ENCODE data around the gene CHFR.

The CHFR gene

GRCh38 chr12:132834181-132834711 is 53.2 kb downstream of the CHFR start:
- Histone ChIP-seq H3K9me3 (no peaks in the 10 kb centered on the region), H4K20me1 (no peaks in the 10 kb centered on the region), H3K4me3 (peak overlapping the region; percentile 68), H3K36me3 (peaks cover 10% of the 10 kb centered on the region; the same call in 1 of the 2 replicates), H3K4me1 (peaks cover 73% of the 10 kb centered on the region), H3K4me2 (peak overlapping the region; percentile 93), H3K9ac (peak overlapping the region; percentile 71), H3K27ac (peak overlapping the region; percentile 79), H3K27me3 (no peaks in the 10 kb centered on the region)
- no peak for TF ChIP-seq Cebpa-rat (IDR thresholded peaks at IDR 0.05)

GRCh38 chr12:132833341-132833740 is 54.1 kb downstream of the CHFR start:
- Histone ChIP-seq H3K4me2 (peak overlapping the region; percentile 93), H3K36me3 (peaks cover 8% of the 10 kb centered on the region; the same call in 1 of the 2 replicates), H3K4me1 (peaks cover 65% of the 10 kb centered on the region), H3K27ac (peak overlapping the region; percentile 79; the same call in 1 of the 2 replicates), H3K27me3 (no peaks in the 10 kb centered on the region), H3K4me3 (no peak overlapping the region), H3K9ac (no peak overlapping the region), H4K20me1 (peaks cover 3% of the 10 kb centered on the region), H3K9me3 (no peaks in the 10 kb centered on the region)
- no peak for TF ChIP-seq Cebpa-rat (IDR thresholded peaks at IDR 0.05)

- no peaks in the 10 kb centered on the region for H3K9me3 ChIP-seq
- peaks cover 16% of the 10 kb centered on the region for H3K36me3 ChIP-seq
- H3K27ac ChIP-seq: no peak overlapping the region
- H3K4me1 ChIP-seq: peaks cover 65% of the 10 kb centered on the region
- peaks cover 19% of the 10 kb centered on the region for H4K20me1 ChIP-seq
- no peak overlapping the region for H3K9ac ChIP-seq
- no peak for TF ChIP-seq Cebpa-rat (IDR thresholded peaks at IDR 0.05)
- no peaks in the 10 kb centered on the region for H3K27me3 ChIP-seq
- no peak overlapping the region for H3K4me3 ChIP-seq
- no peak overlapping the region for H3K4me2 ChIP-seq
These were observed 55.6 kb downstream of the CHFR start for GRCh38 chr12:132831771-132832170.

- H3K4me2 ChIP-seq: peak within 1 kb of the TSS; percentile 99
- no peaks in the 10 kb centered on the region for H3K9me3 ChIP-seq
- peak within 1 kb of the TSS; percentile 100 for H3K9ac ChIP-seq
- H3K4me3 ChIP-seq: peak within 1 kb of the TSS; percentile 95
- TF ChIP-seq Cebpa-rat (IDR thresholded peaks at IDR 0.05): no peak
- H3K36me3 ChIP-seq: peaks cover 44% of the 10 kb centered on the region
- peak within 1 kb of the TSS; percentile 100 for H3K27ac ChIP-seq
- H4K20me1 ChIP-seq: peaks cover 47% of the 10 kb centered on the region
- H3K4me1 ChIP-seq: peaks cover 46% of the 10 kb centered on the region
- H3K27me3 ChIP-seq: no peaks in the 10 kb centered on the region
These were observed 58.5 kb downstream of the CHFR start, which contains the start of gene GOLGA3 for GRCh38 chr12:132828706-132829534. Gene GOLGA3 (minus strand): TSS chr12:132828869. CDS start chr12:132822128, 6,741 bp downstream.

- peaks cover 38% of the 10 kb centered on the region for H3K4me1 ChIP-seq
- H3K27me3 ChIP-seq: no peaks in the 10 kb centered on the region
- H4K20me1 ChIP-seq: peaks cover 56% of the 10 kb centered on the region
- peak overlapping the region; percentile 99 for H3K4me2 ChIP-seq
- H3K9ac ChIP-seq: peak overlapping the region; percentile 100
- H3K9me3 ChIP-seq: no peaks in the 10 kb centered on the region
- peak overlapping the region; percentile 95 for H3K4me3 ChIP-seq
- H3K27ac ChIP-seq: peak overlapping the region; percentile 100
- peaks cover 50% of the 10 kb centered on the region for H3K36me3 ChIP-seq
- no peak for TF ChIP-seq Cebpa-rat (IDR thresholded peaks at IDR 0.05)
These were observed 59.4 kb downstream of the CHFR start for GRCh38 chr12:132827763-132828703.

- peaks cover 63% of the 10 kb centered on the region for H4K20me1 ChIP-seq
- no peak for TF ChIP-seq Cebpa-rat (IDR thresholded peaks at IDR 0.05)
- no peak overlapping the region for H3K9ac ChIP-seq
- no peaks in the 10 kb centered on the region for H3K27me3 ChIP-seq
- H3K9me3 ChIP-seq: no peaks in the 10 kb centered on the region
- H3K4me3 ChIP-seq: no peak overlapping the region
- peaks cover 64% of the 10 kb centered on the region for H3K36me3 ChIP-seq
- H3K4me1 ChIP-seq: peaks cover 49% of the 10 kb centered on the region
- H3K4me2 ChIP-seq: no peak overlapping the region
- H3K27ac ChIP-seq: no peak overlapping the region
These were observed 61.5 kb downstream of the CHFR start for GRCh38 chr12:132825861-132826260.

GRCh38 chr12:132825089-132825488 is 62.3 kb downstream of the CHFR start:
- Histone ChIP-seq H3K4me1 (peaks cover 56% of the 10 kb centered on the region), H4K20me1 (peaks cover 63% of the 10 kb centered on the region), H3K36me3 (peaks cover 64% of the 10 kb centered on the region), H3K27ac (no peak overlapping the region), H3K9ac (no peak overlapping the region), H3K27me3 (no peaks in the 10 kb centered on the region), H3K4me3 (no peak overlapping the region), H3K4me2 (no peak overlapping the region), H3K9me3 (no peaks in the 10 kb centered on the region)
- TF ChIP-seq Cebpa-rat (IDR thresholded peaks at IDR 0.05): no peak

GRCh38 chr12:132824053-132824452 is 63.4 kb downstream of the CHFR start:
- H3K4me3 ChIP-seq: no peak overlapping the region
- no peaks in the 10 kb centered on the region for H3K9me3 ChIP-seq
- no peaks in the 10 kb centered on the region for H3K27me3 ChIP-seq
- H4K20me1 ChIP-seq: peaks cover 63% of the 10 kb centered on the region
- H3K36me3 ChIP-seq: peaks cover 66% of the 10 kb centered on the region
- H3K4me1 ChIP-seq: peaks cover 57% of the 10 kb centered on the region
- TF ChIP-seq Cebpa-rat (IDR thresholded peaks at IDR 0.05): no peak
- no peak overlapping the region for H3K9ac ChIP-seq
- no peak overlapping the region for H3K4me2 ChIP-seq
- no peak overlapping the region for H3K27ac ChIP-seq

- H3K4me1 ChIP-seq: peaks cover 44% of the 10 kb centered on the region
- no peak for TF ChIP-seq Cebpa-rat (IDR thresholded peaks at IDR 0.05)
- H3K27ac ChIP-seq: peak overlapping the region; percentile 38; the same call in 1 of the 2 replicates
- H3K4me2 ChIP-seq: peak overlapping the region; percentile 93
- H3K27me3 ChIP-seq: no peaks in the 10 kb centered on the region
- no peak overlapping the region for H3K4me3 ChIP-seq
- peaks cover 24% of the 10 kb centered on the region for H4K20me1 ChIP-seq
- no peak overlapping the region for H3K9ac ChIP-seq
- H3K9me3 ChIP-seq: no peaks in the 10 kb centered on the region
- peaks cover 72% of the 10 kb centered on the region for H3K36me3 ChIP-seq
These were observed 68.8 kb downstream of the CHFR start for GRCh38 chr12:132818562-132818961.

All from BLaER1 (cell line).